WTC11 (cell line): ENCODE measurements around the gene TMEFF1. TPM values are rescaled to one million over a fixed set of nuclear protein-coding genes. Genes with fewer than 3 reads are reported as not detected.

Experiments
- ATAC-seq: fragments of 200-7000 bp; cut with Tn5 transposase; 2 replicates; pipeline ENCODE4 v1.10.0; 2021; ENCODE audit warnings: mild to moderate bottlenecking, moderate library complexity
- CTCF ChIA-PET: fragments of 300-600 bp; sonication (Branson Sonifier 250); formaldehyde crosslinking; loops from one replicate; lab custom pipeline; 2021; ENCODE audit warnings: antibody characterized with exemption; lab: Charles Lee
- POLR2A ChIA-PET: fragments of 350-600 bp; sonication (Branson Sonifier 250); formaldehyde crosslinking; loops from one replicate; lab custom pipeline; 2021; ENCODE audit warnings: antibody characterized with exemption; lab: Charles Lee
- DNase-seq: peaks from one replicate; pipeline ENCODE4 v3.0.0; 2021; ENCODE audit warnings: low spot score
- H3K27ac Mint-ChIP-seq: 2 replicates; pipeline ENCODE4 v1.8.0; 2021; ENCODE audit warnings: mixed read lengths
- H3K27me3 Mint-ChIP-seq: 2 replicates; pipeline ENCODE4 v1.8.0; 2021; ENCODE audit warnings: low read depth, mild to moderate bottlenecking, moderate library complexity, mixed read lengths
- H3K36me3 Mint-ChIP-seq: 2 replicates; pipeline ENCODE4 v1.8.0; 2021; ENCODE audit warnings: mixed read lengths
- H3K4me1 Mint-ChIP-seq: 2 replicates; pipeline ENCODE4 v1.8.0; 2022; ENCODE audit warnings: mixed read lengths
- H3K4me3 Mint-ChIP-seq: 2 replicates; pipeline ENCODE4 v1.8.0; 2021; ENCODE audit warnings: mild to moderate bottlenecking, moderate library complexity, mixed read lengths
- H3K9me3 Mint-ChIP-seq: 2 replicates; pipeline ENCODE4 v1.8.0; 2021; ENCODE audit warnings: mixed read lengths
- FOXK1 ChIP-seq: sonication (generic); formaldehyde crosslinking; IDR thresholded peaks from 2 replicates; pipeline ENCODE4 v1.8.0; 2022; ENCODE audit warnings: mild to moderate bottlenecking, moderate library complexity, missing genetic modification reagents
- GABPB1 ChIP-seq: sonication (generic); formaldehyde crosslinking; IDR thresholded peaks from 2 replicates; pipeline ENCODE4 v1.8.1; 2023; ENCODE audit warnings: mild to moderate bottlenecking, missing genetic modification reagents
- HMGA2 ChIP-seq: fragments of 250-450 bp; sonication (Bioruptor Pico); IDR thresholded peaks from 2 replicates; pipeline ENCODE4 v1.4.0; 2021; ENCODE audit warnings: mild to moderate bottlenecking, moderate library complexity
- NFE2L1 ChIP-seq: sonication (generic); formaldehyde crosslinking; IDR thresholded peaks from 2 replicates; pipeline ENCODE4 v1.8.1; 2023; ENCODE audit warnings: missing genetic modification reagents
- NFYB ChIP-seq: sonication (generic); formaldehyde crosslinking; conservative IDR thresholded peaks from 2 replicates; pipeline ENCODE4 v1.8.0; 2022; ENCODE audit warnings: low read depth, missing genetic modification reagents
- NR2C2 ChIP-seq: sonication (generic); formaldehyde crosslinking; IDR thresholded peaks from 2 replicates; pipeline ENCODE4 v1.8.0; 2022; ENCODE audit warnings: mild to moderate bottlenecking, missing genetic modification reagents
- RELA ChIP-seq: sonication (generic); formaldehyde crosslinking; IDR thresholded peaks from 2 replicates; pipeline ENCODE4 v1.8.1; 2022; ENCODE audit warnings: missing genetic modification reagents, mild to moderate bottlenecking, borderline replicate concordance
- ZNF121 ChIP-seq: sonication (generic); formaldehyde crosslinking; IDR thresholded peaks from 2 replicates; pipeline ENCODE4 v1.8.0; 2023; ENCODE audit warnings: missing genetic modification reagents
- ZNF138 ChIP-seq: sonication (generic); formaldehyde crosslinking; conservative IDR thresholded peaks from 2 replicates; pipeline ENCODE4 v1.8.1; 2022; ENCODE audit warnings: mild to moderate bottlenecking, moderate library complexity, missing genetic modification reagents
- ZNF423 ChIP-seq: fragments of 250-450 bp; sonication (Bioruptor Pico); IDR thresholded peaks from 2 replicates; pipeline ENCODE4 v2.1.2; 2022; ENCODE audit warnings: mild to moderate bottlenecking, moderate library complexity
- total RNA-seq: library from RNA; stranded (reverse); gene quantifications from 3 replicates; pipeline ENCODE4 v1.2.3, GENCODE V29; 2021
- TF ChIP-seq, protein P1 (sequence below): sonication (generic); formaldehyde crosslinking; IDR thresholded peaks from 2 replicates; pipeline ENCODE4 v1.8.1; 2023; ENCODE audit warnings: mild to moderate bottlenecking, missing genetic modification reagents
- TF ChIP-seq, protein P2 (sequence below): sonication (generic); formaldehyde crosslinking; IDR thresholded peaks from 2 replicates; pipeline ENCODE4 v1.8.1; 2022; ENCODE audit warnings: low read depth, missing genetic modification reagents, borderline replicate concordance
- TF ChIP-seq, protein P3 (sequence below): sonication (generic); formaldehyde crosslinking; IDR thresholded peaks from 2 replicates; pipeline ENCODE4 v1.8.1; 2022; ENCODE audit warnings: mild to moderate bottlenecking, moderate library complexity, missing genetic modification reagents
- TF ChIP-seq, protein P4 (sequence below): fragments of 250-450 bp; sonication (Bioruptor Pico); IDR thresholded peaks from 2 replicates; pipeline ENCODE4 v1.9.0; 2021; ENCODE audit warnings: moderate library complexity, mild to moderate bottlenecking, inconsistent platforms, borderline replicate concordance
- TF ChIP-seq, protein P5 (sequence below): sonication (generic); formaldehyde crosslinking; IDR thresholded peaks from 2 replicates; pipeline ENCODE4 v1.8.0; 2023; ENCODE audit warnings: mild to moderate bottlenecking, missing genetic modification reagents
- TF ChIP-seq, protein P6 (sequence below): sonication (generic); formaldehyde crosslinking; IDR thresholded peaks from 2 replicates; pipeline ENCODE4 v1.8.1; 2023; ENCODE audit warnings: mild to moderate bottlenecking, missing genetic modification reagents, borderline replicate concordance
- TF ChIP-seq, protein P7 (sequence below): sonication (generic); formaldehyde crosslinking; conservative IDR thresholded peaks from 2 replicates; pipeline ENCODE4 v1.8.1; 2022; ENCODE audit warnings: mild to moderate bottlenecking, missing genetic modification reagents

TMEFF1 gene
- total RNA-seq, 1 experiment from 2014 or later: 62.7 TPM

DNA sequence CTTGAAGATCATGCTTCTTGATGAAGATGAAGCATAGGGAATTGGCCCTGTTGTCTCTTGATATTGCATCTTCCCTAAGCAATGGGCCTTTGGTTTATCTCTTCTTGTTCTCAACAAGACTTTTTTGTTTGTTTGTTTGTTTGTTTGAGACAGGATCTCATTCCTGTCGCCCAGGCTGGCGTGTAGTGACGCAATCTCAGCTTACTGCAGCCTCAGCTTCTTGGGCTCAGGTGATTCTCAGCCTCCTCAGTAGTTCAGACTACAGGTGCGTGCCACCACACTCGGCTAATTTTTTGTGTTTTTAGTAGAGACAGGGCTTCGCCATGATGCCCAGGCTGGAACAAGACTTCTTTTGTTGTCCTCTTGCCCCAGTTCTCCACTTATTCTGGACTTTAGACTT lies 5.2 kb downstream of the TMEFF1 start:
- Mint-ChIP-seq H3K4me3 (no peak overlapping the region), H3K4me1 (peaks cover 46% of the 10 kb centered on the region), H3K27me3 (no peaks in the 10 kb centered on the region), H3K9me3 (peaks cover 7% of the 10 kb centered on the region), H3K36me3 (peaks cover 8% of the 10 kb centered on the region), H3K27ac (no peak overlapping the region)
- DNase-seq (no peak), ATAC-seq (no peak)
- TF ChIP-seq NR2C2 (no peak), HMGA2 (no peak), ZNF138 (CRISPR knock-in tag) (no peak), RELA (CRISPR knock-in tag) (no peak), NFYB (CRISPR knock-in tag) (no peak)
- TF ChIP-seq, protein P1, sequence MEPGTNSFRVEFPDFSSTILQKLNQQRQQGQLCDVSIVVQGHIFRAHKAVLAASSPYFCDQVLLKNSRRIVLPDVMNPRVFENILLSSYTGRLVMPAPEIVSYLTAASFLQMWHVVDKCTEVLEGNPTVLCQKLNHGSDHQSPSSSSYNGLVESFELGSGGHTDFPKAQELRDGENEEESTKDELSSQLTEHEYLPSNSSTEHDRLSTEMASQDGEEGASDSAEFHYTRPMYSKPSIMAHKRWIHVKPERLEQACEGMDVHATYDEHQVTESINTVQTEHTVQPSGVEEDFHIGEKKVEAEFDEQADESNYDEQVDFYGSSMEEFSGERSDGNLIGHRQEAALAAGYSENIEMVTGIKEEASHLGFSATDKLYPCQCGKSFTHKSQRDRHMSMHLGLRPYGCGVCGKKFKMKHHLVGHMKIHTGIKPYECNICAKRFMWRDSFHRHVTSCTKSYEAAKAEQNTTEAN (CRISPR knock-in tag): no peak
- TF ChIP-seq, protein P2, sequence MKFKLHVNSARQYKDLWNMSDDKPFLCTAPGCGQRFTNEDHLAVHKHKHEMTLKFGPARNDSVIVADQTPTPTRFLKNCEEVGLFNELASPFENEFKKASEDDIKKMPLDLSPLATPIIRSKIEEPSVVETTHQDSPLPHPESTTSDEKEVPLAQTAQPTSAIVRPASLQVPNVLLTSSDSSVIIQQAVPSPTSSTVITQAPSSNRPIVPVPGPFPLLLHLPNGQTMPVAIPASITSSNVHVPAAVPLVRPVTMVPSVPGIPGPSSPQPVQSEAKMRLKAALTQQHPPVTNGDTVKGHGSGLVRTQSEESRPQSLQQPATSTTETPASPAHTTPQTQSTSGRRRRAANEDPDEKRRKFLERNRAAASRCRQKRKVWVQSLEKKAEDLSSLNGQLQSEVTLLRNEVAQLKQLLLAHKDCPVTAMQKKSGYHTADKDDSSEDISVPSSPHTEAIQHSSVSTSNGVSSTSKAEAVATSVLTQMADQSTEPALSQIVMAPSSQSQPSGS: no peak
- TF ChIP-seq, protein P3, sequence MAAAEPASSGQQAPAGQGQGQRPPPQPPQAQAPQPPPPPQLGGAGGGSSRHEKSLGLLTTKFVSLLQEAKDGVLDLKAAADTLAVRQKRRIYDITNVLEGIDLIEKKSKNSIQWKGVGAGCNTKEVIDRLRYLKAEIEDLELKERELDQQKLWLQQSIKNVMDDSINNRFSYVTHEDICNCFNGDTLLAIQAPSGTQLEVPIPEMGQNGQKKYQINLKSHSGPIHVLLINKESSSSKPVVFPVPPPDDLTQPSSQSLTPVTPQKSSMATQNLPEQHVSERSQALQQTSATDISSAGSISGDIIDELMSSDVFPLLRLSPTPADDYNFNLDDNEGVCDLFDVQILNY (CRISPR knock-in tag): no peak
- ChIA-PET CTCF (interaction anchor here (0.9 to 1.2 kb wide), 3 partner anchors 16 to 153 kb away, joined by 3 to 4 read pairs (median 3); no protein-coding TSS in a partner anchor), POLR2A (interaction anchor here (0.6 kb wide), 1 partner anchor 144 kb away, joined by 3 read pairs; no protein-coding TSS in a partner anchor)

DNA sequence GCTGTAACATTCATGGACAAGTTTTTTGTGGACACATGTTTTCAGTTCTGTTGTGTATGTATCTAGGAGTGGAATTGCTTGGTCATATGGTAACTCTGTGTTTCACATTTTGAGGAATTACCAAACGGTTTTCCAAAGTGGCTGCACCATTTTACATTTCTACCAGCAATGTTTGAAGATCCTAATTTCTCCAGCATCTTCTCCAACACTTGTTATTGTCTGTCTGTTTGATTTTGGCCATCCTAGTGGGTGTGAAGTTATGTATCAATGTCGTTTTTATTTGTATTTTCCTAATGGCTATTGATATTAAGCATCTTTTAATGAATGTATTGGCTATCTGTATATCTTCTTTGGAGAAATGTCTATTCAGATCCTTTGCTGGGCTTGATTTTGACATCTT lies 6.9 kb downstream of the TMEFF1 start:
- ChIA-PET CTCF (no interaction called here), POLR2A (no interaction called here)
- Mint-ChIP-seq H3K4me1 (peaks cover 39% of the 10 kb centered on the region), H3K27ac (no peak overlapping the region), H3K27me3 (no peaks in the 10 kb centered on the region), H3K4me3 (no peak overlapping the region), H3K36me3 (peaks cover 8% of the 10 kb centered on the region), H3K9me3 (peaks cover 7% of the 10 kb centered on the region)
- ATAC-seq: no peak
- DNase-seq: no peak
- TF ChIP-seq, protein P4, sequence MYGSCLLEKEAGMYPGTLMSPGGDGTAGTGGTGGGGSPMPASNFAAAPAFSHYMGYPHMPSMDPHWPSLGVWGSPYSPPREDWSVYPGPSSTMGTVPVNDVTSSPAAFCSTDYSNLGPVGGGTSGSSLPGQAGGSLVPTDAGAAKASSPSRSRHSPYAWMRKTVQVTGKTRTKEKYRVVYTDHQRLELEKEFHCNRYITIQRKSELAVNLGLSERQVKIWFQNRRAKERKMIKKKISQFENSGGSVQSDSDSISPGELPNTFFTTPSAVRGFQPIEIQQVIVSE: no peak
- TF ChIP-seq GABPB1 (no peak), ZNF121 (CRISPR knock-in tag) (no peak), FOXK1 (CRISPR knock-in tag) (no peak), ZNF423 (CRISPR knock-in tag) (no peak), NFE2L1 (CRISPR knock-in tag) (no peak)
- TF ChIP-seq, protein P5, sequence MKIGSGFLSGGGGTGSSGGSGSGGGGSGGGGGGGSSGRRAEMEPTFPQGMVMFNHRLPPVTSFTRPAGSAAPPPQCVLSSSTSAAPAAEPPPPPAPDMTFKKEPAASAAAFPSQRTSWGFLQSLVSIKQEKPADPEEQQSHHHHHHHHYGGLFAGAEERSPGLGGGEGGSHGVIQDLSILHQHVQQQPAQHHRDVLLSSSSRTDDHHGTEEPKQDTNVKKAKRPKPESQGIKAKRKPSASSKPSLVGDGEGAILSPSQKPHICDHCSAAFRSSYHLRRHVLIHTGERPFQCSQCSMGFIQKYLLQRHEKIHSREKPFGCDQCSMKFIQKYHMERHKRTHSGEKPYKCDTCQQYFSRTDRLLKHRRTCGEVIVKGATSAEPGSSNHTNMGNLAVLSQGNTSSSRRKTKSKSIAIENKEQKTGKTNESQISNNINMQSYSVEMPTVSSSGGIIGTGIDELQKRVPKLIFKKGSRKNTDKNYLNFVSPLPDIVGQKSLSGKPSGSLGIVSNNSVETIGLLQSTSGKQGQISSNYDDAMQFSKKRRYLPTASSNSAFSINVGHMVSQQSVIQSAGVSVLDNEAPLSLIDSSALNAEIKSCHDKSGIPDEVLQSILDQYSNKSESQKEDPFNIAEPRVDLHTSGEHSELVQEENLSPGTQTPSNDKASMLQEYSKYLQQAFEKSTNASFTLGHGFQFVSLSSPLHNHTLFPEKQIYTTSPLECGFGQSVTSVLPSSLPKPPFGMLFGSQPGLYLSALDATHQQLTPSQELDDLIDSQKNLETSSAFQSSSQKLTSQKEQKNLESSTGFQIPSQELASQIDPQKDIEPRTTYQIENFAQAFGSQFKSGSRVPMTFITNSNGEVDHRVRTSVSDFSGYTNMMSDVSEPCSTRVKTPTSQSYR (CRISPR knock-in tag): no peak
- TF ChIP-seq, protein P6, sequence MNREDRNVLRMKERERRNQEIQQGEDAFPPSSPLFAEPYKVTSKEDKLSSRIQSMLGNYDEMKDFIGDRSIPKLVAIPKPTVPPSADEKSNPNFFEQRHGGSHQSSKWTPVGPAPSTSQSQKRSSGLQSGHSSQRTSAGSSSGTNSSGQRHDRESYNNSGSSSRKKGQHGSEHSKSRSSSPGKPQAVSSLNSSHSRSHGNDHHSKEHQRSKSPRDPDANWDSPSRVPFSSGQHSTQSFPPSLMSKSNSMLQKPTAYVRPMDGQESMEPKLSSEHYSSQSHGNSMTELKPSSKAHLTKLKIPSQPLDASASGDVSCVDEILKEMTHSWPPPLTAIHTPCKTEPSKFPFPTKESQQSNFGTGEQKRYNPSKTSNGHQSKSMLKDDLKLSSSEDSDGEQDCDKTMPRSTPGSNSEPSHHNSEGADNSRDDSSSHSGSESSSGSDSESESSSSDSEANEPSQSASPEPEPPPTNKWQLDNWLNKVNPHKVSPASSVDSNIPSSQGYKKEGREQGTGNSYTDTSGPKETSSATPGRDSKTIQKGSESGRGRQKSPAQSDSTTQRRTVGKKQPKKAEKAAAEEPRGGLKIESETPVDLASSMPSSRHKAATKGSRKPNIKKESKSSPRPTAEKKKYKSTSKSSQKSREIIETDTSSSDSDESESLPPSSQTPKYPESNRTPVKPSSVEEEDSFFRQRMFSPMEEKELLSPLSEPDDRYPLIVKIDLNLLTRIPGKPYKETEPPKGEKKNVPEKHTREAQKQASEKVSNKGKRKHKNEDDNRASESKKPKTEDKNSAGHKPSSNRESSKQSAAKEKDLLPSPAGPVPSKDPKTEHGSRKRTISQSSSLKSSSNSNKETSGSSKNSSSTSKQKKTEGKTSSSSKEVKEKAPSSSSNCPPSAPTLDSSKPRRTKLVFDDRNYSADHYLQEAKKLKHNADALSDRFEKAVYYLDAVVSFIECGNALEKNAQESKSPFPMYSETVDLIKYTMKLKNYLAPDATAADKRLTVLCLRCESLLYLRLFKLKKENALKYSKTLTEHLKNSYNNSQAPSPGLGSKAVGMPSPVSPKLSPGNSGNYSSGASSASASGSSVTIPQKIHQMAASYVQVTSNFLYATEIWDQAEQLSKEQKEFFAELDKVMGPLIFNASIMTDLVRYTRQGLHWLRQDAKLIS (CRISPR knock-in tag): no peak
- TF ChIP-seq, protein P7, sequence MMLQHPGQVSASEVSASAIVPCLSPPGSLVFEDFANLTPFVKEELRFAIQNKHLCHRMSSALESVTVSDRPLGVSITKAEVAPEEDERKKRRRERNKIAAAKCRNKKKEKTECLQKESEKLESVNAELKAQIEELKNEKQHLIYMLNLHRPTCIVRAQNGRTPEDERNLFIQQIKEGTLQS: no peak
- TF ChIP-seq, all 79 proteins: peak for 0
